SJSA1 (cell line): ENCODE measurements around the gene COL8A2. TPM values are rescaled to one million over a fixed set of nuclear protein-coding genes. Genes with fewer than 3 reads are reported as not detected.

ENCODE experiments used
- DNase-seq, 2 experiments: peaks; one replicate each; pipeline ENCODE4 v3.0.0-alpha.2; 2015 to 2020; ENCODE audit warnings: low spot score in 2 of 2, low read depth in 1 of 2
- H3K27ac ChIP-seq: fragments of 250-450 bp; sonication (Bioruptor Pico); 2 replicates; pipeline ENCODE4 v1.5.1; 2020; ENCODE audit warnings: mild to moderate bottlenecking, moderate library complexity
- H3K27me3 ChIP-seq: fragments of 250-450 bp; sonication (Bioruptor Pico); replicated peaks from 2 replicates; pipeline ENCODE4 v1.5.1; 2020; ENCODE audit warnings: mild to moderate bottlenecking, moderate library complexity
- H3K36me3 ChIP-seq: fragments of 250-450 bp; sonication (Bioruptor Pico); 2 replicates; pipeline ENCODE4 v1.5.1; 2020; ENCODE audit warnings: mild to moderate bottlenecking
- H3K4me1 ChIP-seq: fragments of 250-450 bp; sonication (Bioruptor Pico); replicated peaks from 2 replicates; pipeline ENCODE4 v1.6.1; 2021; ENCODE audit warnings: mild to moderate bottlenecking
- H3K4me3 ChIP-seq: fragments of 250-450 bp; sonication (Bioruptor Pico); 2 replicates; pipeline ENCODE4 v1.5.1; 2020; ENCODE audit warnings: mild to moderate bottlenecking
- H3K9me3 ChIP-seq: fragments of 250-450 bp; sonication (Bioruptor Pico); replicated peaks from 2 replicates; pipeline ENCODE4 v1.5.1; 2020; ENCODE audit warnings: mild to moderate bottlenecking
- total RNA-seq: library from RNA; depleted of rRNA; stranded (reverse); fragments of >200 nt; shearing (Covaris generic); gene quantifications from 2 replicates; pipeline ENCODE4 v1.2.3, GENCODE V29; 2014

COL8A2 gene
- total RNA-seq, 1 experiment from 2014 or later: 1.1 TPM

- H3K4me3 ChIP-seq: no peak overlapping the region
- no peak overlapping the region for H3K27ac ChIP-seq
- no peaks in the 10 kb centered on the region for H3K27me3 ChIP-seq
- H3K4me1 ChIP-seq: peaks cover 45% of the 10 kb centered on the region
- H3K36me3 ChIP-seq: peaks cover 30% of the 10 kb centered on the region
- DNase-seq: no peak
- H3K9me3 ChIP-seq: no peaks in the 10 kb centered on the region
These were observed 29.3 kb upstream of the COL8A2 start for GRCh38 chr1:36154335-36154734.

- Histone ChIP-seq H3K4me3 (no peak overlapping the region), H3K27ac (no peak overlapping the region), H3K36me3 (peaks cover 26% of the 10 kb centered on the region), H3K27me3 (no peaks in the 10 kb centered on the region), H3K4me1 (peaks cover 47% of the 10 kb centered on the region), H3K9me3 (no peaks in the 10 kb centered on the region)
- DNase-seq: no peak
These were observed 28.5 kb upstream of the COL8A2 start for GRCh38 chr1:36153476-36153875.

GRCh38 chr1:36151845-36152203 is 26.8 kb upstream of the COL8A2 start:
- peak overlapping the region; percentile 94; the same call in 1 of the 2 replicates for H3K27ac ChIP-seq
- H3K4me1 ChIP-seq: peaks cover 43% of the 10 kb centered on the region
- no peaks in the 10 kb centered on the region for H3K9me3 ChIP-seq
- no peaks in the 10 kb centered on the region for H3K27me3 ChIP-seq
- H3K4me3 ChIP-seq: no peak overlapping the region
- peaks cover 16% of the 10 kb centered on the region for H3K36me3 ChIP-seq
- DNase-seq: no peak

- H3K4me3 ChIP-seq: no peak overlapping the region
- no peaks in the 10 kb centered on the region for H3K9me3 ChIP-seq
- no peaks in the 10 kb centered on the region for H3K27me3 ChIP-seq
- H3K4me1 ChIP-seq: peaks cover 43% of the 10 kb centered on the region
- H3K27ac ChIP-seq: peak overlapping the region; percentile 94
- no peak for DNase-seq
- peaks cover 14% of the 10 kb centered on the region for H3K36me3 ChIP-seq
These were observed 26.3 kb upstream of the COL8A2 start for GRCh38 chr1:36151134-36151844.

GRCh38 chr1:36150296-36151133 is 25.5 kb upstream of the COL8A2 start:
- Histone ChIP-seq H3K9me3 (no peaks in the 10 kb centered on the region), H3K4me3 (no peak overlapping the region), H3K4me1 (peaks cover 42% of the 10 kb centered on the region), H3K27ac (peak overlapping the region; percentile 94), H3K36me3 (peaks cover 10% of the 10 kb centered on the region), H3K27me3 (no peaks in the 10 kb centered on the region)
- peak; percentile 93 to 97 for DNase-seq

GRCh38 chr1:36149973-36150295 is 24.9 kb upstream of the COL8A2 start:
- Histone ChIP-seq H3K9me3 (no peaks in the 10 kb centered on the region), H3K36me3 (peaks cover 10% of the 10 kb centered on the region), H3K4me1 (peaks cover 36% of the 10 kb centered on the region), H3K27me3 (no peaks in the 10 kb centered on the region), H3K4me3 (no peak overlapping the region), H3K27ac (peak overlapping the region; percentile 94)
- DNase-seq: no peak

GRCh38 chr1:36149237-36149972 is 24.4 kb upstream of the COL8A2 start, which contains the start of gene TRAPPC3:
Gene TRAPPC3 (minus strand): TSS chr1:36149486. CDS start chr1:36149378, 108 bp downstream.
- Histone ChIP-seq H3K4me1 (peaks cover 32% of the 10 kb centered on the region), H3K36me3 (peaks cover 10% of the 10 kb centered on the region), H3K9me3 (no peaks in the 10 kb centered on the region), H3K27ac (peak within 1 kb of the TSS; percentile 94), H3K4me3 (peak within 1 kb of the TSS; percentile 73), H3K27me3 (no peaks in the 10 kb centered on the region)
- peak; percentile 100 for DNase-seq

GRCh38 chr1:36148821-36149236 is 23.8 kb upstream of the COL8A2 start:
- Histone ChIP-seq H3K27ac (peak overlapping the region; percentile 54), H3K27me3 (no peaks in the 10 kb centered on the region), H3K36me3 (peaks cover 11% of the 10 kb centered on the region), H3K4me3 (peak overlapping the region; percentile 73), H3K9me3 (no peaks in the 10 kb centered on the region), H3K4me1 (peaks cover 32% of the 10 kb centered on the region)
- no peak for DNase-seq

- H3K4me3 ChIP-seq: no peak overlapping the region
- H3K9me3 ChIP-seq: 0 out of 2 replicates have a peak, but pooled peaks cover 4% of the 10 kb centered on the region
- DNase-seq: no peak
- peaks cover 46% of the 10 kb centered on the region for H3K36me3 ChIP-seq
- H3K27me3 ChIP-seq: no peaks in the 10 kb centered on the region
- peaks cover 29% of the 10 kb centered on the region for H3K4me1 ChIP-seq
- no peak overlapping the region for H3K27ac ChIP-seq
These were observed 19.4 kb upstream of the COL8A2 start for GRCh38 chr1:36144413-36144812.

GRCh38 chr1:36143424-36143823 is 18.4 kb upstream of the COL8A2 start:
- H3K36me3 ChIP-seq: peaks cover 51% of the 10 kb centered on the region
- H3K27me3 ChIP-seq: no peaks in the 10 kb centered on the region
- 0 out of 2 replicates have a peak, but pooled peaks cover 4% of the 10 kb centered on the region for H3K9me3 ChIP-seq
- peaks cover 26% of the 10 kb centered on the region for H3K4me1 ChIP-seq
- no peak overlapping the region for H3K4me3 ChIP-seq
- no peak overlapping the region for H3K27ac ChIP-seq
- DNase-seq: no peak

- H3K4me1 ChIP-seq: peaks cover 24% of the 10 kb centered on the region
- H3K27me3 ChIP-seq: no peaks in the 10 kb centered on the region
- no peak for DNase-seq
- 0 out of 2 replicates have a peak, but pooled peaks cover 4% of the 10 kb centered on the region for H3K9me3 ChIP-seq
- no peak overlapping the region for H3K4me3 ChIP-seq
- peaks cover 63% of the 10 kb centered on the region for H3K36me3 ChIP-seq
- H3K27ac ChIP-seq: no peak overlapping the region
These were observed 17.1 kb upstream of the COL8A2 start for GRCh38 chr1:36142121-36142520.

- Histone ChIP-seq H3K36me3 (peaks cover 70% of the 10 kb centered on the region), H3K4me3 (no peak overlapping the region), H3K27ac (no peak overlapping the region), H3K9me3 (0 out of 2 replicates have a peak, but pooled peaks cover 4% of the 10 kb centered on the region), H3K27me3 (no peaks in the 10 kb centered on the region), H3K4me1 (peaks cover 46% of the 10 kb centered on the region)
- DNase-seq: no peak
These were observed 14.5 kb upstream of the COL8A2 start for GRCh38 chr1:36139521-36139920.

GRCh38 chr1:36137776-36138175 is 12.8 kb upstream of the COL8A2 start:
- Histone ChIP-seq H3K4me1 (peaks cover 64% of the 10 kb centered on the region), H3K4me3 (no peak overlapping the region), H3K9me3 (no peaks in the 10 kb centered on the region), H3K36me3 (peaks cover 59% of the 10 kb centered on the region), H3K27ac (no peak overlapping the region), H3K27me3 (no peaks in the 10 kb centered on the region)
- DNase-seq: no peak
